Stimulated activated CD8-positive, alpha-beta memory T cell treated with anti-CD3 and anti-CD28 coated beads, Interleukin-15, amount 100 ng/mL, for 24 hours (primary cell): ENCODE measurements around the gene ISCU.

Source experiments
- DNase-seq: peaks from one replicate; pipeline ENCODE4 v3.0.0-alpha.2; 2020; ENCODE audit warnings: low read depth

Gene ISCU

GRCh38 chr12:108603743-108604142 is 41.3 kb downstream of the ISCU start:
- DNase-seq = no peak

GRCh38 chr12:108604208-108604941 is 42.0 kb downstream of the ISCU start:
- DNase-seq = no peak

- no peak for DNase-seq
Measured at GRCh38 chr12:108605000-108605689, 42.7 kb downstream of the ISCU start.

GRCh38 chr12:108605690-108606406 is 43.5 kb downstream of the ISCU start:
- DNase-seq = no peak

- DNase-seq = no peak
Measured at GRCh38 chr12:108606492-108606891, 44.1 kb downstream of the ISCU start.

GRCh38 chr12:108607981-108608600 is 45.7 kb downstream of the ISCU start:
- DNase-seq = no peak

GRCh38 chr12:108608616-108609015 is 46.2 kb downstream of the ISCU start:
- no peak for DNase-seq

- no peak for DNase-seq
Measured at GRCh38 chr12:108609537-108610335, 47.3 kb downstream of the ISCU start.

GRCh38 chr12:108610336-108610815 is 48.0 kb downstream of the ISCU start:
- no peak for DNase-seq

- no peak for DNase-seq
Measured at GRCh38 chr12:108610856-108611605, 48.6 kb downstream of the ISCU start.

- DNase-seq = no peak
Measured at GRCh38 chr12:108611884-108612415, 49.6 kb downstream of the ISCU start.

- no peak for DNase-seq
Measured at GRCh38 chr12:108612788-108613282, 50.4 kb downstream of the ISCU start.

- DNase-seq = no peak
Measured at GRCh38 chr12:108613548-108613947, 51.2 kb downstream of the ISCU start.

- no peak for DNase-seq
Measured at GRCh38 chr12:108614041-108614440, 51.6 kb downstream of the ISCU start.

GRCh38 chr12:108614639-108615038 is 52.2 kb downstream of the ISCU start:
- no peak for DNase-seq

GRCh38 chr12:108615918-108616317 is 53.5 kb downstream of the ISCU start:
- DNase-seq = no peak

- DNase-seq = no peak
Measured at GRCh38 chr12:108616359-108616758, 54.0 kb downstream of the ISCU start.

GRCh38 chr12:108616941-108617858 is 54.8 kb downstream of the ISCU start:
- no peak for DNase-seq
